Type B pancreatic cell (in vitro differentiated cells): Measurements from ENCODE around the gene C1orf52. TPM values are rescaled to one million over a fixed set of nuclear protein-coding genes. Genes with fewer than 3 reads are reported as not detected.

ENCODE experiments used
- DNase-seq: peaks from one replicate; pipeline ENCODE4 v3.0.0; 2021; ENCODE audit warnings: mixed read lengths; ENCODE audit not compliant: unreplicated experiment; ENCODE audit errors: extremely low spot score
- H3K27ac Mint-ChIP-seq: 2 replicates; pipeline ENCODE4 v1.8.0; 2021; ENCODE audit warnings: mild to moderate bottlenecking, mixed read lengths
- H3K27me3 Mint-ChIP-seq: 2 replicates; pipeline ENCODE4 v1.8.0; 2021; ENCODE audit warnings: mixed read lengths
- H3K36me3 Mint-ChIP-seq: 2 replicates; pipeline ENCODE4 v1.8.0; 2021; ENCODE audit warnings: mixed read lengths
- H3K4me1 Mint-ChIP-seq: one replicate; pipeline ENCODE4 v1.8.0; 2021; ENCODE audit warnings: mixed read lengths; ENCODE audit not compliant: unreplicated experiment
- H3K4me3 Mint-ChIP-seq: 2 replicates; pipeline ENCODE4 v1.8.0; 2021; ENCODE audit warnings: mild to moderate bottlenecking, mixed read lengths
- H3K9me3 Mint-ChIP-seq: 2 replicates; pipeline ENCODE4 v1.8.0; 2021; ENCODE audit warnings: mixed read lengths
- long read RNA-seq: library from polyadenylated mRNA; unstranded; transcript quantifications from one replicate; pipeline ENCODE4 v2.0.0, GENCODE V29; 2020
- total RNA-seq: library from RNA; stranded (reverse); gene quantifications from 2 replicates; pipeline ENCODE4 v1.2.1, GENCODE V29; 2021; ENCODE audit warnings: low replicate concordance
- TF ChIP-seq, protein P1 (sequence below): fragments of 200-600 bp; sonication (generic); conservative IDR thresholded peaks from 2 replicates; pipeline ENCODE4 v1.5.0; 2021; ENCODE audit warnings: antibody characterized with exemption, mild to moderate bottlenecking

Gene C1orf52
- total RNA-seq = 24.9 and 31.2 TPM in 2 replicates
- long read RNA-seq, transcript C1orf52-201 (4 exons, 3,391 nt) = major isoform, 62 of 102 reads
- long read RNA-seq, transcript C1orf52-203 (3 exons, 1,219 nt) = minor isoform, 37 of 102 reads
- long read RNA-seq, partial matches to known transcripts = 0 of 102 reads
- long read RNA-seq, other reads (novel, unspliced or antisense) = 3 of 102 reads

DNA sequence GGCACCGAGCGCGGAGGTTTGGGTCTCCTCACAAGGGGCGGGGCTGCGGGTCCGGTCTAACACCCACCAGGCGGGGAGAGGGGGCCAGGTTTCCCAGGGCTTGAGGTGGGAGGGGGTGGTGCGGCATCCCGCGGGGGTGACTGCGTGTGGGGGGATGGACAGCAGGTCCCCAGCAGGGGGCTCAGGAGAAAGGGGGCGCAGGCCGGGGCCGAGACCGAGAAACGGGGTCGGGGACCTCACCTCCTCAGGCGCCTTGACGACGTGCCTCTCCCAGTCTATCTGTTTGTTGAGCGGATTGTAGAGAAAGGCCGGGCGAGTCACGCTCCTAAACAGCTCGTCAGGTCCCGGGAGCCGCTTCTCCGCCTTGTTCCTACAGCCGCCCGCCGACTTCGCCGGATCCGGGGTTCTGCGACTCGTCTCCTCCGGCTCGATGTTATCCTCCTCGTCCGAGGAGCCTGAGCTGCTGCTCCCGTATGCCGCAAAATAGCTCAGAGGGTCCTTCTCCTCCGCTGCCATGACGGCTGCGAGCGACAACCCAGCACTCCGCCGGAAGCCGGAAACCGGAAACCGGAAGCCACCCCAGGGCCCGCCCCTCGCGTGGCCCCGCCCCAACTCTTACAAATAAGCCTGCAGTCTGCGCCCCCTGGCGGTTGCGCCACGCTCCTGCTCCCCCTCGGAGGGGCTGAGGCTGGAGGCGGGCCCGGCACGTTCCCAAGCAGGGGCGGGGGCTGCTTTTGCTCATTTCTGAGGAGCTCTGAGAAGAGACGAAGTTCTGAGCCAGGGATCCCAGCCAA, at the start of gene C1orf52:
C1orf52 (minus strand) TSS at position 545 of the 794 bp plus-strand sequence; CDS start at position 516, 29 bp downstream.
- TF ChIP-seq, protein P1, sequence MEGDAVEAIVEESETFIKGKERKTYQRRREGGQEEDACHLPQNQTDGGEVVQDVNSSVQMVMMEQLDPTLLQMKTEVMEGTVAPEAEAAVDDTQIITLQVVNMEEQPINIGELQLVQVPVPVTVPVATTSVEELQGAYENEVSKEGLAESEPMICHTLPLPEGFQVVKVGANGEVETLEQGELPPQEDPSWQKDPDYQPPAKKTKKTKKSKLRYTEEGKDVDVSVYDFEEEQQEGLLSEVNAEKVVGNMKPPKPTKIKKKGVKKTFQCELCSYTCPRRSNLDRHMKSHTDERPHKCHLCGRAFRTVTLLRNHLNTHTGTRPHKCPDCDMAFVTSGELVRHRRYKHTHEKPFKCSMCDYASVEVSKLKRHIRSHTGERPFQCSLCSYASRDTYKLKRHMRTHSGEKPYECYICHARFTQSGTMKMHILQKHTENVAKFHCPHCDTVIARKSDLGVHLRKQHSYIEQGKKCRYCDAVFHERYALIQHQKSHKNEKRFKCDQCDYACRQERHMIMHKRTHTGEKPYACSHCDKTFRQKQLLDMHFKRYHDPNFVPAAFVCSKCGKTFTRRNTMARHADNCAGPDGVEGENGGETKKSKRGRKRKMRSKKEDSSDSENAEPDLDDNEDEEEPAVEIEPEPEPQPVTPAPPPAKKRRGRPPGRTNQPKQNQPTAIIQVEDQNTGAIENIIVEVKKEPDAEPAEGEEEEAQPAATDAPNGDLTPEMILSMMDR = peak; percentile 99
- Mint-ChIP-seq H3K27me3 (no peaks in the 10 kb centered on the region), H3K27ac (peak within 1 kb of the TSS; percentile 90), H3K9me3 (no peaks in the 10 kb centered on the region), H3K36me3 (peaks cover 38% of the 10 kb centered on the region), H3K4me1 (peaks cover 23% of the 10 kb centered on the region), H3K4me3 (peak within 1 kb of the TSS; percentile 97)
- peak; percentile 99 for DNase-seq

DNA sequence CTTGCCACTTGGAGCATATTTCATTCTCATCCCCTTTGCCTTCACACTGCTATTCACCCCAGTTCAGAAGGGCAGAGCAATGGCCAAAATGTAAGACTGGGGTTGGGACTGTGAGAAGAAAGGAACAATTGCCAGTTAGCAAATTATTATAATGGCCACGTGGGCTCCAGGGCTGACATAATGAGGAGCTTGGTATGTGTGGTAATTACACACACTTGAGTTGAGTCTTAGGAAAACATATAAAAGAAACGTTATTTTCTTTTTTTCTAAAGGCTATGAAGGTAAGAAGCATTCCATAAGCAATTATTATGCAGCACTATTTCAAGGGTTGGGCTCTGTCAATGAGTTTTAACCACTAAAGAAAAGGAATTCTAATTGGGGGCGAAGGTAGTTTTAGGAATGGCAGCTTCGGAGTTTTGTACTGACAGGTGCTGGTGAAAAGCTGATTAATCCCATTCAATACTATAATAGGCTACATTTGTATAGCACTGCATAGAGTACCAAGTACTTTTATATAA, 49.4 kb upstream of the C1orf52 start:
- TF ChIP-seq, protein P1 = no peak
- H3K36me3 Mint-ChIP-seq = no peaks in the 10 kb centered on the region
- H3K4me1 Mint-ChIP-seq = peaks cover 4% of the 10 kb centered on the region
- H3K27ac Mint-ChIP-seq = no peak overlapping the region
- no peak for DNase-seq
- no peak overlapping the region for H3K4me3 Mint-ChIP-seq
- H3K27me3 Mint-ChIP-seq = peaks cover 27% of the 10 kb centered on the region
- H3K9me3 Mint-ChIP-seq = no peaks in the 10 kb centered on the region

DNA sequence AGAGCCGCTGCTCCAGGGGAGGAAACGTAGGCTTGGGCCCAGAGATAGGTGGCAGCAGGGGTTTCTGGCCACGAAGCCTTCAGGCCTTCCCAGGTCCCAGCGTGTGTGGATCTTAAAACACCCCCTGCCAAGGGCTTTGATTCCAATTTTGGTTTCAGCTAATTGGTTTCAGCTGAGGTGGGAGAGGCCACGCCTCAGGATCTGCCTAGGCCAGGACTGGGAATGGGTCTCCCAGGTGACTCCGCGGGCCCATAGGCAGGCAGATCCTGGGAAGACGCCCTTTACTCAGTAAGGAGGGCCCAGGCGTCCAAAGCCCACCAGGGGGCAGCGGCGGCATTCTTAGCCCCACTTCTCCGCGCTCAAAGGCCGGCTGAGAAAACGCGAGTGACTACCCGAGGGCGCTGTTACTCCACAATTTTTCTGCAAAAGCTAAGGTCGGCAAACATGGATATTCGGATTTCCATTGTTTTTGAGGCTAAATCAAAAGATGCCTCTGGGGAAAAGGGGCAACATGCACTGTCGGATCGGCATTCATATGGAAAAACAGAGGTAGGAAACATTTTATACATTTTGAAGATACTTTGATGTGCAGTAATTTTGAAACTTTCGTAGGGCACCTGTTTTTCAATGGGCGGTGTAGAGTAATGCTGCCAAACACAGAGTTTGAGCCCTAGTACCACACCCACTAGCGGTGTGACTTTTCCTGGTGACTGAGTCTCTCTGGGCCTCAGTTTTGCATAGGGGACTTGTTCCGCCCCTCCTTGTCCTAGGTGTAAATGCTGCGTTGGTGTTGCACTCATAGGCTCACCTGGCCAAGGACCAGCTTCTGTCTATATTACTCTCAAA, 48.7 kb upstream of the C1orf52 start:
- Mint-ChIP-seq H3K36me3 (no peaks in the 10 kb centered on the region), H3K4me1 (peaks cover 4% of the 10 kb centered on the region), H3K27ac (peak overlapping the region; percentile 14), H3K27me3 (peaks cover 27% of the 10 kb centered on the region), H3K9me3 (no peaks in the 10 kb centered on the region), H3K4me3 (peak overlapping the region; percentile 29)
- peak; percentile 89 for DNase-seq
- TF ChIP-seq, protein P1 = peak; percentile 98

DNA sequence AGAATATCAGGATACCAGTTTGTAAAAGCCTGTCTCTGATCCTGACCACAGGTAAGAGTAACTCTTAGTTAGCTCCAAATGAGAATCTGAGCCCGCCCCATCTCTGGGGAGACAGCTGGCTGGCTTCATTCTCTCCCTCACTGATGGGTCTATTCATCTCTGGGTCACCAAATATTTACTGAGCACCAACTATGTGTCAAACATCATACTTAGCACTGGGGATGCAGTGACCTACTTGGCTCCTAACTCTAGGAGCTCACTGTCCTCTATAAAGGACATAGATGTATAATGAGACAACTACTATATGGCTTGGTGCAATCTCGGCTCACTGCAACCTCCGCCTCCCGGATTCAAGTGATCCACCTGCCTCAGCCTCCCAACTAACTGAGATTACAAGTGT, 46.8 kb upstream of the C1orf52 start:
- Mint-ChIP-seq H3K4me3 (no peak overlapping the region), H3K4me1 (peaks cover 4% of the 10 kb centered on the region), H3K27ac (no peak overlapping the region), H3K9me3 (no peaks in the 10 kb centered on the region), H3K27me3 (peaks cover 27% of the 10 kb centered on the region), H3K36me3 (no peaks in the 10 kb centered on the region)
- DNase-seq = no peak
- TF ChIP-seq, protein P1 = no peak

DNA sequence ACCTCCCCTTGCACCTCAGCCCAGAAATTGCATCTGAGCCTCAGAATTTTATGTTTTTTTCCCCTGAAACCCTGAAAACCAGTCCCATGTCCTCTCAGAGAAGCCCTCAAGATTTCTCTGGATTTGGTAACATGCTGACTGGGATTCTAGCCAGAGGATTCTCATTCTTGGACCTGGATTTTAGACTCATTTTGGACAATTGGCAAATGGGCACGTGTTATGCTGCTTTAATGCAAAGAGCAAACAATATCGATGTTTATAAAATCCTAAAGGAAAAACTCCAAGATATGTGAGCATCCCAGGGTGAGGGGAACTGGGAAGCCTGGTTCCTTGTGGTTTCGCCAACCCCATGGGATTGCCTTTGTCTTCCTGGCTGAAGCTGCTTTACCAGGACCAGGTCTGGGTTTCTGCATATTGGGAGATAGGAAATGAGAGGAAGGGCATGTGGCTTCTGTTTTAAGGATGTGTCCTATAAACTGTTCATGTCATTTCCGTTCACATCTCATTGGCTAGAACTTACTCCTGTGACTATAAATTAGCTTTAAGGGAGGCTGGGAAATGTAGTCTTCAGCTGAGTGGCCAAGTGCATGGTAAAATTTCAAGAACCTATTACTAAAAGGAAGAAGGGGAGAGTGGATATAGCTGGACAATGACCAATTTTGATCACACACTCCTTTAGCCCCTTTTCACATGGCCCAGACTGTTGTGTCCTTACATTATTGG, 44.1 kb upstream of the C1orf52 start:
- TF ChIP-seq, protein P1 = no peak
- no peak overlapping the region for H3K27ac Mint-ChIP-seq
- H3K36me3 Mint-ChIP-seq = no peaks in the 10 kb centered on the region
- H3K9me3 Mint-ChIP-seq = no peaks in the 10 kb centered on the region
- H3K4me3 Mint-ChIP-seq = no peak overlapping the region
- peaks cover 6% of the 10 kb centered on the region for H3K27me3 Mint-ChIP-seq
- peaks cover 4% of the 10 kb centered on the region for H3K4me1 Mint-ChIP-seq
- no peak for DNase-seq
